Measurements from ENCODE around the gene OR2V1.
A peak's percentile ranks its signal among the peaks of the same experiment; 100 is the strongest.
"Not testable (repeated sequence)": the region's sequence is repeated elsewhere in the genome, so short reads cannot be mapped to it uniquely, and the experiment has no call there.

Gene OR2V1

DNA sequence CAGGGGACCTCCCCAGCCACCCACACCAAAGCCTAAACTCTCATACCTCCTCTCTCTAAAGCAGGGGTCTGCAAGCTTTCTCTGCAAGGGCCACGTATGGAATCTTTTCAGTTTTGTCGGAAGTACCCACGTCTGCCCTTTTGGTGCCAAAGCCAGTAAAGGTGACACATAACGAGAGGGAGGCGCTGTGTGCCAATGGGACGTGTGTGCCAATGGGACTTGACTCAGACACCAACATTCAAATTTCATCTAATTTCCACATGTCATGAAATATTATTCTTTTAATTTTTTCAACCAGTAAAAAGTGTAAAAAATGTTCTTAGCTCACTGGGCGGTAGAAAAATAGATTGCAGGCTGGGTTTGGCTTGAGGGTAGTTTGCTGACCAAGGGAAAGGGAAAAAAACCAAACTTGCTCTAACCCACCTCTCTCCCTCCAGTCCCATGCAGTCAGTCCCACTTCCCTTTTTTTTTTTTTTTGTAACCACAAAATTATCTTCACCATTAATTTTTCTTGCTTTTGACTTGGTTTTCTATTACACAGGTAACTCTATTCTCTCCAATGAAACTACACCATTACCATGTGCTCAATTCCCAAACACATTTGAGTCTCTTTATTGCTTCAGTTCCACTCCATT, 25.5 kb downstream of the OR2V1 start:
- no peak for DNase-seq (ENCODE audit: low read depth)
- H3K4me3 ChIP-seq (ENCODE audit: low read length) = no peak overlapping the region
- TF ChIP-seq, protein P1, sequence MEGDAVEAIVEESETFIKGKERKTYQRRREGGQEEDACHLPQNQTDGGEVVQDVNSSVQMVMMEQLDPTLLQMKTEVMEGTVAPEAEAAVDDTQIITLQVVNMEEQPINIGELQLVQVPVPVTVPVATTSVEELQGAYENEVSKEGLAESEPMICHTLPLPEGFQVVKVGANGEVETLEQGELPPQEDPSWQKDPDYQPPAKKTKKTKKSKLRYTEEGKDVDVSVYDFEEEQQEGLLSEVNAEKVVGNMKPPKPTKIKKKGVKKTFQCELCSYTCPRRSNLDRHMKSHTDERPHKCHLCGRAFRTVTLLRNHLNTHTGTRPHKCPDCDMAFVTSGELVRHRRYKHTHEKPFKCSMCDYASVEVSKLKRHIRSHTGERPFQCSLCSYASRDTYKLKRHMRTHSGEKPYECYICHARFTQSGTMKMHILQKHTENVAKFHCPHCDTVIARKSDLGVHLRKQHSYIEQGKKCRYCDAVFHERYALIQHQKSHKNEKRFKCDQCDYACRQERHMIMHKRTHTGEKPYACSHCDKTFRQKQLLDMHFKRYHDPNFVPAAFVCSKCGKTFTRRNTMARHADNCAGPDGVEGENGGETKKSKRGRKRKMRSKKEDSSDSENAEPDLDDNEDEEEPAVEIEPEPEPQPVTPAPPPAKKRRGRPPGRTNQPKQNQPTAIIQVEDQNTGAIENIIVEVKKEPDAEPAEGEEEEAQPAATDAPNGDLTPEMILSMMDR (conservative IDR thresholded peaks at IDR 0.05; ENCODE audit: low read length) = no peak

DNA sequence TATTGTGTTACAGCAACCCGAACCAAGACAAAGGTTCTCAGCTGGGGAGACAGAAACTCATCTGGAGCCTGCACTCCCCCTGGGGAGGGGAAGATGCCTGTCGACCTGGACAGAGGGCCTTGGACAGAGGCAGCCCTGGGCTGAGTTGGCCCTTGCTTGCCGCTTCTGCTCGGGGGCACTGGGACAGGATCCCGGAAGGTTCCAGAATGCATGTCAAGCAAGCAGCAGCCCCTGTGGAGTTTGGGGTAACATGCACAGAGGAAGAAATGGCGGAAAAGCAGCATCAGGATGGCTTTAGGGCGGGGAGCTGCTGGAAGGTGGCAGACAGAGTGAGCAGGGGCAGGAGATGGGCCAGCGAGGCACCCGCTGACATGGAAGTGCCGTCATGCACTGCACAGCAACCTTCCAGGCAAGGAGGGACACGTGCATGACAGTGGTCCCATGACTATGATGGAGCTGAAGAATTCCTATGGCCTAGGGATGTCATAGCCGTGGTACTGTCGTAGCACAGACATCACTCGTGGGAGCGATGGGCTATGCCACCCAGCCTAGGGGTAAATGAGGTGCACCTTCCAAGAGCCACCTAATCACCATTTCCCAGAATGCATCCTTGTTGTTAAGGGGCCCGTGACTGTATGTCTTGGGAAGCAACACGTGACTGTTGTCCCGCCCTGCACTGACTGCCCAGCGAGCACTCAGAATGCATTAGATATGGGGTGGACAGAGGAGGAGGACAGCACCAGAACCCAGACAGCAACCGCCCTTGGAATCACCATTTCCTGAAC, 26.2 kb downstream of the OR2V1 start:
- not testable (repeated sequence) for DNase-seq (ENCODE audit: low read depth); H3K4me3 ChIP-seq (ENCODE audit: low read length)

DNA sequence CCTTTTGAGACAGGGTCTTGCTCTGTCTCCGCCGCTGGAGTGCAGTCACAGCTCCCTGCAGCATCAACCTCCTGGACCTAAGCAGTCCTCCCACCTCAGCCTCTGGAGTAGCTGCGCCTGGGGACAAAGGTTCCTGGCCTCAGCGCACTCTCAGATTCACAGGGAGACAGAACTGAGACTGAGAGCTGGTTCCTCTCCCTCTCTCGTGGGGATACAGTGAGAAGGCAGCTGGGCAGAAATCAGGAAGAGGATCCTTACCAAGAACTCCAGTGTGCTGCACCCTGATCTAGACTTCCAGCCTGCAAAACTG, 26.8 kb downstream of the OR2V1 start:
- H3K4me3 ChIP-seq (ENCODE audit: low read length); DNase-seq (ENCODE audit: low read depth): not testable (repeated sequence)

DNA sequence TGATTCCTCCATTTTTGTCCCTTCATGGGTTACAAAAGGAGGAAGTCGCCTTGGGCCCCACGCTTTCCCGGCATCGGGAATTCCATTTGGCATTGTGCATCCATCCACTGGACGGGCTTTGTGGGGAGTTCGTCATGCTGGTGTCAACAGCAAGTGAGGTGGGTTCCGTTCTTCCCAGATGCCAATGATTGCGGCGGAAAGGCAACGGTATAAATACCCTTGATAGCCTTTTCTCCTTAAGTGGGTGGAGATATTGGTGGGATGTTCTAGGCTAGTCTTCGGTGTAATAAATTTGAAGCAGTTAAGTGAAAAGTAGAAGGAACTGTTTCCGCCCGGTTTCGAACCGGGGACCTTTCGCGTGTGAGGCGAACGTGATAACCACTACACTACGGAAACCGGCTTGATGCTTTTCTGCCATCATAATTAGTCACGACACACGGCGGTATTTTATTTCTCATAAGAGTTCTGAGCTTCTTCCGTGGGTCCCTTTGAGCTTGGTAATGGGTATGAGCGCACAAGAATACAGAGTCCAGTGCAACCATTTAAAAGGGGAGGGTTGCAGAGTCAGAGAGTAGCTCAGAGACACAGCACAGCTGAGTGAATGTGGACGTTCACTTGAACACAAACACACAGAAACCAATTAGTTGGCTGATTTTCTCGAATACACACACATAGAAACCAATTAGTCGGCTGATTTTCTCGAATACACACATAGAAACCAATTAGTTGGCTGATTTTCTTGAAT, 28.9 kb downstream of the OR2V1 start:
- H3K4me3 ChIP-seq (ENCODE audit: low read length); DNase-seq (ENCODE audit: low read depth): not testable (repeated sequence)

DNA sequence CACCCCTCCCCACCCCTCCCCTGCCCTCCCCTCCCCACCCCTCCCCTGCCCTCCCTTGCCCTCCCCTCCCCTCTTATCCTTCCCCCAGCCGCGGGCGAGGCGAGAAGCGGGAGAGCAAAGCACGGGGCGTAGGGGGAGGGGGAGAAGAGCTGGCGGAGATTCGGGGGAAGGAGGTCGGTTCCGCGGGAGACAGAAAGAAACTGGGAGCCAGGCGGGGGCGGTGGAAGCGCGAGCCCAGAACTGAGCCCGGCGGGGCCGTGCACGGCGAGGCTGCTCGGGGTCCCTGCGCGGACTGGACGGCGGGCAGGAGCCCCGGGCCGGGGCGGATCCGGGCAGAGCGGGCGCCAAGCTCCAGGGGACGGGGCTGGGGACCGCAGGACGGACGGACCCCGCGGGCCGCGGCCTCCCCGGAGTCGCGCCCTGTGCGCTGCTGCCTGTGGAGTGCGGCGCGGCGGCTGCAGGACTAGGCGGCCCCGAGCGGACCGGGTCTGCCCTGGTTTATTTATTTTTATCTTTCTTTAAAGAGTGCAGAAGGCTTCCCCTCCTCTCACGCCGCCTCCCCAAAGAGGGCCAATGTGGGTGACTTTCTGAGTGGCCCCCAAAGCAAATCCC, 29.8 kb downstream of the OR2V1 start:
- not testable (repeated sequence) for DNase-seq (ENCODE audit: low read depth); H3K4me3 ChIP-seq (ENCODE audit: low read length)

DNA sequence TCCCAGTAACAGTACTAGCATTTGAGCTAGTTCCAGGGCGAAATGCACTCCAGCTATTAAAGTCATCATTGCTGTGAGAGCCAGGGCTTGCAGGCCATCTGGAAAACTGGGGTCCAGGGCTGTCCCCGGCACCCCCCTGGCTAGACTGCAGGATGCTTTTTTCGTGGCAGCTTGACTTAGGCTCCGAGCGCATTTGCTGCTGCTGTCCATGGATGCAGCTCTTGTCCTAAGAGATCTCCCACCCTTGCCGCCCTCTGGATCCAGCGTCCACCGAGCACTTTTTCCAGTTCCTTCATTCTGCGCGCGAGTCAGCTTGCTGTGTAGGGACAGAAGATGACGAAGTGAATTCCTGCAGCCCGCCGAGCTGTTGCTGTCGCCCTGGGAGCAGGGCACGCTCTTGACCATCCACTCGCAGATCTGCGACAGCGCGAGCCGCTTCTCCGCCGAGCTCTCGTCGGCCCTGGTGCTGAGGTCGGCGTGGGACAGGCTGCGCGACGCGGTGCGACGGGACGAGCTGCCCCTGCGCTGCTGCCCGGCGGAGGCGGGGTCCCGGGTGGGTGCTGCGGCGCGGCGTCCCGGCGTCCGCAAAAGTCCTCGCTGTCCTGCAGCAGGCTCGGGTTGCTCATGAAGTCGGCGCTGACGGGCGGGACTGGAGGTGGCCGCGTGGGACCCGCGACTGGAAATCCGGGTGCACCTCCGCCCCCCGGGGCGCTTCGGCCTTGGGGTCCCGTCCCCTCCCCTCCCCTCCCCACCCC, 30.7 kb downstream of the OR2V1 start:
- DNase-seq (ENCODE audit: low read depth) = peak; percentile 20
- H3K4me3 ChIP-seq (ENCODE audit: low read length) = no peak overlapping the region
- TF ChIP-seq, protein P1 (conservative IDR thresholded peaks at IDR 0.05; ENCODE audit: low read length) = no peak

DNA sequence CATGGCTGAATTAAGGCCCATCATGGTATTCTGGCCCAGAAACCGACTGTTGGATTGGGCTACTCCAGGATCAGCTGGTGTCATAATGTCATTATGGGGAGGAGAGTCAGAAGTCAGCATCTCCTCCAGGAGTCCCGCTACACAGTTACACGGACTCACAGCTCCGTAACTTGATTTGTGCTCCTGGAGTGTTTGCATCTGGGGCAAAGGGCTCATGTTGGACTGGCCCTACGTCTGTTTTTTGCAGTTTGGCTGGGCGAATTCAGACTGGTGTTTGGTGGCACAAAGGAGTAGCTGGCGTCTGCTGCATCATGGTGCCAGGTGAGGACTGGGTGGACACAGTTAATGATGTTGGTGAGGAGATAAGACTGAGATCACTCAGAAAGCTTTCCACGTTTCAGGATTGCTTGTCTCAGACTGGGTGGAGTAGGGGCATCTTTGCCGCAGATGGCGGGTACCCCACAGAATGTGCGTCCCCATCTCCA, 31.3 kb downstream of the OR2V1 start:
- TF ChIP-seq, protein P1 (conservative IDR thresholded peaks at IDR 0.05; ENCODE audit: low read length) = no peak
- no peak overlapping the region for H3K4me3 ChIP-seq (ENCODE audit: low read length)
- DNase-seq (ENCODE audit: low read depth) = no peak

DNA sequence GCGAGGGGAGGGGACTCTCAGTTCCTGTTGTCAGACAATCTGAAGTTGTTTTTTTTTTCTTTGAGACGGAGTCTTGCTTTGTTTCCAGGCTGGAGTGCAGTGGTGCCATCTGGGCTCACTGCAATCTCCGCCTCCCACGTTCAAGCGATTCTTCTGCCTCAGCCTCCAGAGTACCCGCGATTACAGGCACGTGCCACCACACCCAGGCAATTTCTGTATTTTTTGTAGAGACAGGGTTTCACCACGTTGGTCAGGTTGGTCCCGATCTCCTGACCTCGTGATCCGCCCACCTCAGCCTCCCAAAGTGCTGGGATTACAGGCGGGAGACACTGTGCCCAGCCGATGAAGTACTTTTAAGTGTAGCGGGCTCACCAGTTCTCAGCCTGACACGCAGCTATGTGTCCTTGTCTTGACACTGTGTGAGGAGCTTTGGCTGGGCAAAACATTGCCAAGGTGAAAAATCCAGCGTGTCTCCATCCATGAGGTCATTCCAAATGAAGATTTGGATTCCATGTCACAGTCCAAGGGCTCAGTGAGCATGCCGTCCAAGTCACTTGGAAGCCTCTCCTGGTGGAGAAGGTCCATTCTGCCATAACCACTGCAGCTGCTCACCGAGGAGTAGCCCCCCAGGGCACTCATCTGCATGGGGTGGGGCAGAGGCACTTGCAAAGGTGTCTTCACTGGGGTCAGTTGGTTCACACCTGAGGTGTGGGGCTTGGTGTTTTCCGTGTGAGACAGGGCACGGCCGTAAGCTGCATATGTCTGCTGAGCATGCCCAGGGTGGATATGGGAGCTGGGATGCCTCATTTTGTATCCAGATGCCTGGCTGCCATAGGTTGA, 32.0 kb downstream of the OR2V1 start:
- no peak overlapping the region for H3K4me3 ChIP-seq (ENCODE audit: low read length)
- DNase-seq (ENCODE audit: low read depth) = no peak
- TF ChIP-seq, protein P1 (conservative IDR thresholded peaks at IDR 0.05; ENCODE audit: low read length) = no peak

DNA sequence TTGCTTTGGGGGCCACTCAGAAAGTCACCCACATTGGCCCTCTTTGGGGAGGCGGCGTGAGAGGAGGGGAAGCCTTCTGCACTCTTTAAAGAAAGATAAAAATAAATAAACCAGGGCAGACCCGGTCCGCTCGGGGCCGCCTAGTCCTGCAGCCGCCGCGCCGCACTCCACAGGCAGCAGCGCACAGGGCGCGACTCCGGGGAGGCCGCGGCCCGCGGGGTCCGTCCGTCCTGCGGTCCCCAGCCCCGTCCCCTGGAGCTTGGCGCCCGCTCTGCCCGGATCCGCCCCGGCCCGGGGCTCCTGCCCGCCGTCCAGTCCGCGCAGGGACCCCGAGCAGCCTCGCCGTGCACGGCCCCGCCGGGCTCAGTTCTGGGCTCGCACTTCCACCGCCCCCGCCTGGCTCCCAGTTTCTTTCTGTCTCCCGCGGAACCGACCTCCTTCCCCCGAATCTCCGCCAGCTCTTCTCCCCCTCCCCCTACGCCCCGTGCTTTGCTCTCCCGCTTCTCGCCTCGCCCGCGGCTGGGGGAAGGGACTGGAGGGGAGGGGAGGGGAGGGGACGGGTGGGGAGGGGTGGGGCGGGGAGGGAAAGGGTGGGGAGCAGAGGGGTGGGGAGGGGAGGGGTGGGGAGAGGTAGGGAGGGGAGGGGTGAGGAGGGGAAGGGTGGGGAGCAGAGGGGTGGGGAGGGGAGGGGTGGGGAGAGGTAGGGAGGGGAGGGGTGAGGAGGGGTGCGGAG, 33.0 kb downstream of the OR2V1 start:
- not testable (repeated sequence) for H3K4me3 ChIP-seq (ENCODE audit: low read length)

DNA sequence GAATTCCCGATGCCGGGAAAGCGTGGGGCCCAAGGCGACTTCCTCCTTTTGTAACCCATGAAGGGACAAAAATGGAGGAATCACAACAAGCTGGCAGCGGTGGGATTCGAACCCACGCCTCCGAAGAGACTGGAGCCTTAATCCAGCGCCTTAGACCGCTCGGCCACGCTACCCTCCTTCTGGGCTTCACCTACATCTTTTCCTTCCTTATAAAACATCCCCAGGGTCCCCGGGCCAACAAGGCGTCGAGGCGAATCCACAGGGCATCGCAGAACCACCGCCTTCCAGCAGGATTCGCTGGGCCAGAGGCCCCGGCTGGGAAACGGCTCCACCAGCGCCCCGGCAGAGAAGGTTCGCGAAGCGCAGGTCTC, 33.6 kb downstream of the OR2V1 start:
- H3K4me3 ChIP-seq (ENCODE audit: low read length); DNase-seq (ENCODE audit: low read depth): not testable (repeated sequence)

More for the DNA sequence above, 33.0 kb downstream of the OR2V1 start:
- DNase-seq (ENCODE audit: low read depth) = not testable (repeated sequence)

DNA sequence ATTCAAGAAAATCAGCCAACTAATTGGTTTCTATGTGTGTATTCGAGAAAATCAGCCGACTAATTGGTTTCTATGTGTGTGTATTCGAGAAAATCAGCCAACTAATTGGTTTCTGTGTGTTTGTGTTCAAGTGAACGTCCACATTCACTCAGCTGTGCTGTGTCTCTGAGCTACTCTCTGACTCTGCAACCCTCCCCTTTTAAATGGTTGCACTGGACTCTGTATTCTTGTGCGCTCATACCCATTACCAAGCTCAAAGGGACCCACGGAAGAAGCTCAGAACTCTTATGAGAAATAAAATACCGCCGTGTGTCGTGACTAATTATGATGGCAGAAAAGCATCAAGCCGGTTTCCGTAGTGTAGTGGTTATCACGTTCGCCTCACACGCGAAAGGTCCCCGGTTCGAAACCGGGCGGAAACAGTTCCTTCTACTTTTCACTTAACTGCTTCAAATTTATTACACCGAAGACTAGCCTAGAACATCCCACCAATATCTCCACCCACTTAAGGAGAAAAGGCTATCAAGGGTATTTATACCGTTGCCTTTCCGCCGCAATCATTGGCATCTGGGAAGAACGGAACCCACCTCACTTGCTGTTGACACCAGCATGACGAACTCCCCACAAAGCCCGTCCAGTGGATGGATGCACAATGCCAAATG, 34.1 kb downstream of the OR2V1 start:
- H3K4me3 ChIP-seq (ENCODE audit: low read length); DNase-seq (ENCODE audit: low read depth): not testable (repeated sequence)
